Body of pancreas (tissue), 4 donors: Measurements from ENCODE around the gene SAV1. TPM values are rescaled to one million over a fixed set of nuclear protein-coding genes. Genes with fewer than 3 reads are reported as not detected.

Experiments used
- ATAC-seq: fragments of 150-250 bp; one replicate; pipeline ENCODE4 v1.9.1; 2016
- DNase-seq, 4 donors: peaks; one replicate each; pipeline ENCODE4 v3.0.0-alpha.2; 2019
- H3K27ac ChIP-seq, 4 donors: fragments of 200-600 bp; sonication (generic); 1 replicate in 3 of 4; 2 replicates in 1 of 4; pipeline versions ENCODE4 v1.5.1 to v1.6.1; 2016 to 2019; ENCODE audit warnings: mild to moderate bottlenecking in 1 of 4, mixed read lengths in 1 of 4, moderate library complexity in 1 of 4
- H3K27me3 ChIP-seq, 2 donors: fragments of 200-600 bp; sonication (generic); one replicate each; pipeline ENCODE4 v1.6.0; 2016; ENCODE audit warnings: mild to moderate bottlenecking in 1 of 2
- H3K36me3 ChIP-seq, 2 donors: fragments of 200-600 bp; sonication (generic); replicated peaks in 1 of 2; 2 replicates each; pipeline ENCODE4 v1.5.1; 2016; ENCODE audit warnings: low read depth in 2 of 2; ENCODE audit not compliant: insufficient read depth in 1 of 2
- H3K4me1 ChIP-seq: fragments of 200-600 bp; sonication (generic); one replicate; pipeline ENCODE4 v1.6.0; 2016
- H3K4me3 ChIP-seq, 2 donors: fragments of 200-600 bp; sonication (generic); 1 replicate in 1 of 2; 2 replicates in 1 of 2; pipeline ENCODE4 v1.5.1; 2016 to 2019
- H3K9me3 ChIP-seq, 3 donors: fragments of 200-600 bp; sonication (generic); 1 replicate in 2 of 3; 2 replicates in 1 of 3; pipeline ENCODE4 v1.5.1; 2016
- POLR2A ChIP-seq, 3 donors: fragments of 450-650 bp; IDR thresholded peaks; one replicate each; pipeline ENCODE4 v1.6.1; 2016; ENCODE audit warnings: antibody characterized with exemption in 3 of 3, mild to moderate bottlenecking in 2 of 3
- WGBS, 2 donors: methylation state at CpG; one replicate each; pipeline ENCODE4 v1.1.5; 2017; 5-methylcytosine and 5-hydroxymethylcytosine counted together
- intact Hi-C: fragments of 100-400 bp; cut with DNase I; formaldehyde crosslinking; loops from one replicate; pipeline ENCODE4 v1.15.1; 2023
- total RNA-seq, 2 donors: library from RNA; depleted of rRNA; stranded (reverse); fragments of >200 nt; gene quantifications; one replicate each; pipeline ENCODE4 v1.1.0, GENCODE V29; 2016
- TF ChIP-seq, protein P1 (sequence below), 7 experiments: fragments of 450-650 bp in 4 of 7; fragments of 200-600 bp in 3 of 7; sonication (generic) in 3 of 7; IDR thresholded peaks; one replicate each; pipeline ENCODE4 v1.5.1; 2016 to 2019; ENCODE audit warnings: antibody characterized with exemption in 7 of 7

Gene SAV1
- total RNA-seq, 2 donors from 2014 or later, result 55.0 to 94.9 TPM

DNA sequence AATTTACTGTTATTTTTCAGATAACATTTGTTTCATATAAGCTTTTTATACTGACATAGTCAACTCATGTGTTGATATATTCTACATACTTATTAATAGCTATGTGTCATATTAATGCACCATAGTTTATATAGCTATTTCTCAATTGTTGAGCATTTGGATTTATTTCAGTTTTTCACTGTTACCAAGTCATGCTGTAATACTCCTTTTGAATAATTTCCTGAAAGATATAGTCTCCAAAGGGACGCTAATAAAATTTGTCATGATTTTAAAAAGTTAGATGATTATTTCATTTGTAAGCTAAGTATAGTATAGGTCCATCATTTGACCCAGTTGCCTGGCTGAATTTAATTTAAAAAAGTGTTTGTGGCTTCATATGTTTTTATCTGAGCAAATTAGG, 60.3 kb downstream of the SAV1 start:
- Histone ChIP-seq H3K27ac (no peak overlapping the region), H3K27me3 (no peaks in the 10 kb centered on the region), H3K4me1 (peaks cover 21% of the 10 kb centered on the region), H3K4me3 (no peak overlapping the region), H3K36me3 (no peaks in the 10 kb centered on the region), H3K9me3 (no peaks in the 10 kb centered on the region)
- intact Hi-C loops, result loop anchor here (10.0 kb wide), 1 partner anchor 167 kb away; no protein-coding TSS in a partner anchor
- no peak for DNase-seq
- 77 to 95% methylated on average over 1 of the region's 1 CpG for WGBS, 2 donors
- no peak for ATAC-seq
- TF ChIP-seq, protein P1, sequence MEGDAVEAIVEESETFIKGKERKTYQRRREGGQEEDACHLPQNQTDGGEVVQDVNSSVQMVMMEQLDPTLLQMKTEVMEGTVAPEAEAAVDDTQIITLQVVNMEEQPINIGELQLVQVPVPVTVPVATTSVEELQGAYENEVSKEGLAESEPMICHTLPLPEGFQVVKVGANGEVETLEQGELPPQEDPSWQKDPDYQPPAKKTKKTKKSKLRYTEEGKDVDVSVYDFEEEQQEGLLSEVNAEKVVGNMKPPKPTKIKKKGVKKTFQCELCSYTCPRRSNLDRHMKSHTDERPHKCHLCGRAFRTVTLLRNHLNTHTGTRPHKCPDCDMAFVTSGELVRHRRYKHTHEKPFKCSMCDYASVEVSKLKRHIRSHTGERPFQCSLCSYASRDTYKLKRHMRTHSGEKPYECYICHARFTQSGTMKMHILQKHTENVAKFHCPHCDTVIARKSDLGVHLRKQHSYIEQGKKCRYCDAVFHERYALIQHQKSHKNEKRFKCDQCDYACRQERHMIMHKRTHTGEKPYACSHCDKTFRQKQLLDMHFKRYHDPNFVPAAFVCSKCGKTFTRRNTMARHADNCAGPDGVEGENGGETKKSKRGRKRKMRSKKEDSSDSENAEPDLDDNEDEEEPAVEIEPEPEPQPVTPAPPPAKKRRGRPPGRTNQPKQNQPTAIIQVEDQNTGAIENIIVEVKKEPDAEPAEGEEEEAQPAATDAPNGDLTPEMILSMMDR (IDR thresholded peaks at IDR 0.05), result no peak
- TF ChIP-seq POLR2A (IDR thresholded peaks at IDR 0.05), result no peak

- H3K9me3 ChIP-seq, result no peaks in the 10 kb centered on the region
- H3K36me3 ChIP-seq, result no peaks in the 10 kb centered on the region
- no peaks in the 10 kb centered on the region for H3K27me3 ChIP-seq
- H3K4me1 ChIP-seq, result peaks cover 25% of the 10 kb centered on the region
- no peak overlapping the region for H3K4me3 ChIP-seq
- intact Hi-C loops, result loop anchor here (10.0 kb wide), 1 partner anchor 168 kb away; no protein-coding TSS in a partner anchor
- TF ChIP-seq, protein P1 (IDR thresholded peaks at IDR 0.05), result no peak
- no peak for TF ChIP-seq POLR2A (IDR thresholded peaks at IDR 0.05)
- no peak overlapping the region for H3K27ac ChIP-seq
- ATAC-seq (no peak), DNase-seq (no peak)
- WGBS, 2 donors, result 89 to 91% methylated on average over 3 of the region's 3 CpGs
These were observed 60.9 kb downstream of the SAV1 start for GRCh38 chr14:50607181-50607580.

- Histone ChIP-seq H3K36me3 (no peaks in the 10 kb centered on the region), H3K9me3 (no peaks in the 10 kb centered on the region), H3K4me1 (peaks cover 25% of the 10 kb centered on the region), H3K27ac (no peak overlapping the region), H3K4me3 (no peak overlapping the region), H3K27me3 (no peaks in the 10 kb centered on the region)
- ATAC-seq (no peak), DNase-seq (no peak)
- no peak for TF ChIP-seq POLR2A (IDR thresholded peaks at IDR 0.05)
- TF ChIP-seq, protein P1 (IDR thresholded peaks at IDR 0.05), result no peak
- intact Hi-C loops, result loop anchor here (10.0 kb wide), 1 partner anchor 168 kb away; no protein-coding TSS in a partner anchor
- WGBS, 2 donors, result 93 to 96% methylated on average over 2 of the region's 2 CpGs
These were observed 61.6 kb downstream of the SAV1 start for GRCh38 chr14:50606468-50606867.

- Histone ChIP-seq H3K27ac (no peak overlapping the region), H3K4me1 (peaks cover 28% of the 10 kb centered on the region), H3K36me3 (no peaks in the 10 kb centered on the region), H3K27me3 (no peaks in the 10 kb centered on the region), H3K9me3 (no peaks in the 10 kb centered on the region), H3K4me3 (no peak overlapping the region)
- intact Hi-C loops, result loop anchor here (10.0 kb wide), 1 partner anchor 169 kb away; no protein-coding TSS in a partner anchor
- DNase-seq (peak in 1 of 4 donors; percentile 15), ATAC-seq (no peak)
- 0 to 20% methylated on average over 1 of the region's 1 CpG for WGBS, 2 donors
- TF ChIP-seq, protein P1 (IDR thresholded peaks at IDR 0.05), result no peak
- no peak for TF ChIP-seq POLR2A (IDR thresholded peaks at IDR 0.05)
These were observed 62.3 kb downstream of the SAV1 start for GRCh38 chr14:50605766-50606165.

DNA sequence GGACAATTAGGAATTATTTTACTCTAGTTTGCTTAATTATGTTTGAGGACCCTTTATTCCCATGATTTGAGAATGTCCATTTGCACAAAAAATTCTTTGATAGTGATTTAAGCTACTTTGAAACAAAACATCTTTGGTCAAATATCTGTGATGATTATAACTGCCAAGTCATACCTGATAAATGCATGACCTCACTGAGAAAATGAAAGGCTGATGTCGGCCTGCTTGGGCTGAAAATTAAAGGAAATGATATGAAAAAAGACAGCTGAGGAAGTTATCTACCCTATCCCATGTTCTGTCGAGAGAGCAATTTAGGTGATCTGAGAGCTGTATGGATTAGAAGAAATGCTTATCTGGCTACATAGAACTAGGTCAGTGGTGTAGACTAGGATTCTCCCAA, 64.5 kb downstream of the SAV1 start:
- Histone ChIP-seq H3K9me3 (no peaks in the 10 kb centered on the region), H3K27me3 (no peaks in the 10 kb centered on the region), H3K36me3 (no peaks in the 10 kb centered on the region), H3K27ac (peak overlapping the region in 3 of 4 donors; percentile 14 to 61 (median 44)), H3K4me1 (peaks cover 36% of the 10 kb centered on the region), H3K4me3 (no peak overlapping the region)
- intact Hi-C loops, result loop anchor here (10.0 kb wide), 1 partner anchor 171 kb away; no protein-coding TSS in a partner anchor
- TF ChIP-seq, protein P1 (IDR thresholded peaks at IDR 0.05), result no peak
- TF ChIP-seq POLR2A (IDR thresholded peaks at IDR 0.05), result no peak
- DNase-seq, result peak in 2 of 4 donors; percentile 6 to 19
- 13 to 20% methylated on average over 2 of the region's 2 CpGs for WGBS, 2 donors
- peak; percentile 74 for ATAC-seq
